GM12878 (cell line): ENCODE measurements around the gene BMPR2. TPM values are rescaled to one million over a fixed set of nuclear protein-coding genes. Genes with fewer than 3 reads are reported as not detected.

ENCODE experiments used
- ATAC-seq: fragments of 200-7000 bp; cut with Tn5 transposase; 3 replicates; pipeline ENCODE4 v1.9.1; 2020; ENCODE audit warnings: mild to moderate bottlenecking, moderate library complexity
- BruUV-seq: library from RNA; stranded (reverse); fragments of 400-500 nt; replicated peaks from 2 replicates; lab custom pipeline; 2021; lab: Mats Ljungman, UMichigan
- CTCF ChIA-PET: fragments of 300-600 bp; sonication (Branson Sonifier 250); formaldehyde crosslinking; extraction: SDS; loops from one replicate; lab custom pipeline; 2021; ENCODE audit warnings: inconsistent platforms; lab: Yijun Ruan, JAX
- POLR2A ChIA-PET: fragments of 350-600 bp; formaldehyde crosslinking; extraction: SDS; loops from one replicate; lab custom pipeline; 2021; ENCODE audit warnings: inconsistent platforms; lab: Charles Lee
- RAD21 ChIA-PET: fragments of 300-600 bp; sonication (Branson Sonifier 250); formaldehyde crosslinking; loops from one replicate; lab custom pipeline; 2023; ENCODE audit warnings: antibody characterized with exemption; ENCODE audit not compliant: unreplicated experiment; lab: Charles Lee
- SMC1A ChIA-PET: fragments of 300-600 bp; sonication (Branson Sonifier 250); formaldehyde crosslinking; loops from one replicate; lab custom pipeline; 2023; ENCODE audit not compliant: unreplicated experiment, uncharacterized antibody; lab: Charles Lee
- DNase-seq: peaks from one replicate; pipeline ENCODE4 v3.0.0-alpha.2; 2011; ENCODE audit warnings: low read depth, low spot score
- FAIRE-seq: peaks from 3 replicates; lab custom pipeline; 2011; peaks lifted over from hg19 to GRCh38; lab: Jason Lieb, UNC
- H2AFZ ChIP-seq: 2 replicates; pipeline ENCODE4 v1.6.0; 2011; ENCODE audit warnings: low read depth, low read length, control low read depth; ENCODE audit not compliant: control insufficient read depth
- H3K27ac ChIP-seq: 2 replicates; pipeline ENCODE4 v1.5.1; 2011; ENCODE audit warnings: control low read depth; ENCODE audit not compliant: control insufficient read depth, insufficient read depth
- H3K27me3 ChIP-seq, 2 experiments: replicated peaks in 1 of 2; 2 replicates each; pipeline versions ENCODE4 v1.6.0 to v1.6.1; 2011; ENCODE audit warnings: low read length in 1 of 2; ENCODE audit not compliant: control insufficient read depth in 2 of 2, insufficient read depth in 2 of 2
- H3K36me3 ChIP-seq, 2 experiments: 2 replicates each; pipeline ENCODE4 v1.5.1; 2011; ENCODE audit warnings: low read length in 1 of 2; ENCODE audit not compliant: control insufficient read depth in 2 of 2, insufficient read depth in 2 of 2
- H3K4me1 ChIP-seq: 2 replicates; pipeline ENCODE4 v1.6.1; 2011; ENCODE audit warnings: mild to moderate bottlenecking, low read length, moderate library complexity, mixed read lengths; ENCODE audit not compliant: control insufficient read depth, insufficient read depth
- H3K4me2 ChIP-seq: 2 replicates; pipeline ENCODE4 v1.6.0; 2011; ENCODE audit warnings: control low read depth; ENCODE audit not compliant: control insufficient read depth, insufficient read depth
- H3K4me3 ChIP-seq: fragments of 200-600 bp; sonication (generic); 2 replicates; pipeline ENCODE4 v1.5.1; 2016
- H3K79me2 ChIP-seq: 2 replicates; pipeline ENCODE4 v1.6.0; 2011; ENCODE audit warnings: low read length; ENCODE audit not compliant: control insufficient read depth, insufficient read depth
- H3K9ac ChIP-seq: 2 replicates; pipeline ENCODE4 v1.8.0; 2011; ENCODE audit warnings: low read length, control low read depth, mixed read lengths; ENCODE audit not compliant: control insufficient read depth, insufficient read depth
- H3K9me3 ChIP-seq: replicated peaks from 3 replicates; pipeline ENCODE4 v1.5.1; 2011; ENCODE audit warnings: mild to moderate bottlenecking, low read length; ENCODE audit not compliant: control insufficient read depth, insufficient read depth
- H4K20me1 ChIP-seq: 2 replicates; pipeline ENCODE4 v1.6.0; 2011; ENCODE audit not compliant: control insufficient read depth, insufficient read depth
- EP300 ChIP-seq, 2 experiments: fragments of 150-350 bp in 1 of 2; IDR thresholded peaks; 2 replicates each; pipeline ENCODE4 v1.6.1; 2011 to 2012; ENCODE audit warnings: low read depth in 2 of 2, low read length in 2 of 2, borderline replicate concordance in 1 of 2, improper control_type of control experiment in 1 of 2, inconsistent platforms in 1 of 2; ENCODE audit not compliant: control insufficient read depth in 1 of 2
- FOXK2 ChIP-seq: fragments of 450-650 bp; IDR thresholded peaks from 2 replicates; pipeline ENCODE4 v1.6.1; 2017; ENCODE audit warnings: mild to moderate bottlenecking, moderate library complexity
- GATAD2B ChIP-seq: fragments of 450-650 bp; conservative IDR thresholded peaks from 2 replicates; pipeline ENCODE4 v1.6.1; 2017; ENCODE audit warnings: low read depth, mild to moderate bottlenecking, moderate library complexity
- MYB ChIP-seq: fragments of 150-350 bp; IDR thresholded peaks from 2 replicates; pipeline ENCODE4 v1.6.1; 2014; ENCODE audit warnings: mild to moderate bottlenecking, low read depth, low read length, borderline replicate concordance
- PML ChIP-seq: IDR thresholded peaks from 2 replicates; pipeline ENCODE4 v1.6.1; 2012; ENCODE audit warnings: low read length, inconsistent platforms
- RCOR1 ChIP-seq: conservative IDR thresholded peaks from 2 replicates; pipeline ENCODE4 v1.6.1; 2012; ENCODE audit warnings: low read depth, low read length, improper control_type of control experiment
- RUNX3 ChIP-seq: IDR thresholded peaks from 2 replicates; pipeline ENCODE4 v1.6.1; 2012; ENCODE audit warnings: low read length, inconsistent platforms
- SP1 ChIP-seq: IDR thresholded peaks from one replicate; pipeline ENCODE4 v1.6.1; 2011; ENCODE audit warnings: low read depth, low read length
- ZNF217 ChIP-seq: fragments of 450-650 bp; IDR thresholded peaks from 2 replicates; pipeline ENCODE4 v1.6.1; 2017; ENCODE audit warnings: antibody characterized with exemption, mild to moderate bottlenecking
- ZNF687 ChIP-seq: fragments of 450-650 bp; IDR thresholded peaks from 2 replicates; pipeline ENCODE4 v1.6.1; 2017; ENCODE audit warnings: mild to moderate bottlenecking, moderate library complexity
- WGBS: methylation state at CpG from one replicate; pipeline ENCODE4 v1.1.6; 2016; ENCODE audit warnings: low lambda C conversion rate; ENCODE audit not compliant: insufficient replicate concordance, insufficient coverage; ENCODE audit errors: missing lambda C conversion rate; 5-methylcytosine and 5-hydroxymethylcytosine counted together
- in situ Hi-C: fragments of 300-500 bp; cut with MboI; formaldehyde crosslinking; loops from 9 replicates; pipeline ENCODE4 v1.14.3; 2018; ENCODE audit warnings: mixed read lengths
- intact Hi-C: fragments of 100-400 bp; cut with micrococcal nuclease; formaldehyde crosslinking; loops from one replicate; pipeline ENCODE4 v1.14.2; 2022; ENCODE audit not compliant: unreplicated experiment
- polyA plus RNA-seq, 11 experiments: library from polyadenylated mRNA; depleted of rRNA in 4 of 11; unstranded in 6 of 11; stranded (reverse) in 5 of 11; fragments of >200 nt; fragmentation: Nextera tagmentation in 4 of 11; fragmentation: Illumina TruSeq in 1 of 11; extraction: Ambion mirVana in 4 of 11; extraction: Trizol in 1 of 11; gene quantifications; 1 replicate in 1 of 11; 2 replicates in 10 of 11; pipeline versions ENCODE4 v1.2.1 to v1.2.3, GENCODE V29; 2011 to 2016; ENCODE audit warnings: inconsistent platforms in 2 of 11, missing spikeins in 2 of 11, low read depth in 1 of 11
- total RNA-seq, 4 experiments: library from RNA; depleted of rRNA in 3 of 4; stranded (reverse); fragments of >200 nt in 3 of 4; fragmentation: Illumina TruSeq in 1 of 4; extraction: Trizol in 1 of 4; gene quantifications; 2 replicates each; pipeline versions ENCODE4 v1.2.1 to v1.2.3, GENCODE V29; 2013 to 2021

The BMPR2 gene
- total and polyA plus RNA-seq, 10 of the 15 experiments (the other 5 are each of a cell fraction or from before 2014, with no cell fraction given): 2.4 to 33.0 (median 7.1) TPM

GRCh38 chr2:202510911-202511310, 134.8 kb downstream of the BMPR2 start (continued):
- TF ChIP-seq EP300 (IDR thresholded peaks at IDR 0.05; ENCODE audit: borderline replicate concordance in 1 of 2, control insufficient read depth in 1 of 2, low read depth in 2 of 2, low read length in 2 of 2) (no peak), ZNF687 (no peak), MYB (no peak), SP1 (no peak), RUNX3 (no peak), ZNF217 (no peak), GATAD2B (no peak)

GRCh38 chr2:202512176-202512575, 136.0 kb downstream of the BMPR2 start:
- intact Hi-C loops: no loop called here
- in situ Hi-C loops: no loop called here
- TF ChIP-seq PML: no peak
- TF ChIP-seq FOXK2: no peak
- no peak for TF ChIP-seq RCOR1
- Histone ChIP-seq H3K36me3 (no peaks in the 10 kb centered on the region), H3K4me3 (no peak overlapping the region), H3K79me2 (no peaks in the 10 kb centered on the region), H3K4me2 (no peak overlapping the region), H3K4me1 (no peaks in the 10 kb centered on the region), H3K9me3 (no peaks in the 10 kb centered on the region), H2AFZ (no peak overlapping the region), H3K9ac (no peak overlapping the region), H3K27me3 (no peaks in the 10 kb centered on the region), H3K27ac (no peak overlapping the region), H4K20me1 (no peaks in the 10 kb centered on the region)
- ChIA-PET RAD21 (no interaction called here), SMC1A (interaction anchor here (0.6 kb wide), 1 partner anchor 108 kb away, joined by 3 read pairs; no protein-coding TSS in a partner anchor), CTCF (interaction anchor here (0.9 kb wide), 1 partner anchor 22 kb away, joined by 3 read pairs; no protein-coding TSS in a partner anchor), POLR2A (no interaction called here)
- WGBS: 95% methylated on average over 2 of the region's 2 CpGs
- DNase-seq (no peak), ATAC-seq (no peak), FAIRE-seq (no peak)
- no TSS peak for BruUV-seq
